ENCODE data around the gene OTUD7B.
A peak's percentile ranks its signal among the peaks of the same experiment; 100 is the strongest.

The OTUD7B gene

GRCh38 chr1:149934356-149934755, 76.2 kb downstream of the OTUD7B start:
- Histone ChIP-seq H3K9me3 (ENCODE audit: control insufficient read depth in 2 of 2, low read length in 2 of 2) (no peaks in the 10 kb centered on the region), H3K9ac (ENCODE audit: low read length in 2 of 2) (peak overlapping the region in 1 of 2 donors; percentile 13), H3K36me3 (ENCODE audit: control insufficient read depth in 2 of 2, insufficient read depth in 2 of 2, low read length in 2 of 2) (peaks cover 19 to 30% of the 10 kb centered on the region in 2 donors), H3K27ac (ENCODE audit: low read length) (no peak overlapping the region), H3K4me1 (ENCODE audit: control insufficient read depth, insufficient read depth, low read length) (peaks cover 42% of the 10 kb centered on the region), H3K27me3 (ENCODE audit: control insufficient read depth in 1 of 2, insufficient read depth in 2 of 2, low read length in 2 of 2) (no peaks in the 10 kb centered on the region), H3K4me3 (ENCODE audit: low read length in 2 of 2) (no peak overlapping the region)

- no peak overlapping the region for H3K9ac ChIP-seq (ENCODE audit: low read length in 2 of 2)
- H3K4me3 ChIP-seq (ENCODE audit: low read length in 2 of 2) = no peak overlapping the region
- H3K27me3 ChIP-seq (ENCODE audit: control insufficient read depth in 1 of 2, insufficient read depth in 2 of 2, low read length in 2 of 2) = no peaks in the 10 kb centered on the region
- H3K27ac ChIP-seq (ENCODE audit: low read length) = no peak overlapping the region
- no peaks in the 10 kb centered on the region for H3K9me3 ChIP-seq (ENCODE audit: control insufficient read depth in 2 of 2, low read length in 2 of 2)
- H3K36me3 ChIP-seq (ENCODE audit: control insufficient read depth in 2 of 2, insufficient read depth in 2 of 2, low read length in 2 of 2) = peaks cover 21 to 34% of the 10 kb centered on the region in 2 donors
- peaks cover 37% of the 10 kb centered on the region for H3K4me1 ChIP-seq (ENCODE audit: control insufficient read depth, insufficient read depth, low read length)
These were observed 77.3 kb downstream of the OTUD7B start for GRCh38 chr1:149933208-149933607.

GRCh38 chr1:149932474-149932873, 78.1 kb downstream of the OTUD7B start:
- no peak overlapping the region for H3K9ac ChIP-seq (ENCODE audit: low read length in 2 of 2)
- peaks cover 21 to 34% of the 10 kb centered on the region in 2 donors for H3K36me3 ChIP-seq (ENCODE audit: control insufficient read depth in 2 of 2, insufficient read depth in 2 of 2, low read length in 2 of 2)
- no peak overlapping the region for H3K27ac ChIP-seq (ENCODE audit: low read length)
- H3K27me3 ChIP-seq (ENCODE audit: control insufficient read depth in 1 of 2, insufficient read depth in 2 of 2, low read length in 2 of 2) = no peaks in the 10 kb centered on the region
- H3K9me3 ChIP-seq (ENCODE audit: control insufficient read depth in 2 of 2, low read length in 2 of 2) = no peaks in the 10 kb centered on the region
- no peak overlapping the region for H3K4me3 ChIP-seq (ENCODE audit: low read length in 2 of 2)
- H3K4me1 ChIP-seq (ENCODE audit: control insufficient read depth, insufficient read depth, low read length) = peaks cover 34% of the 10 kb centered on the region

- Histone ChIP-seq H3K27ac (ENCODE audit: low read length) (no peak overlapping the region), H3K9me3 (ENCODE audit: control insufficient read depth in 2 of 2, low read length in 2 of 2) (no peaks in the 10 kb centered on the region), H3K9ac (ENCODE audit: low read length in 2 of 2) (no peak overlapping the region), H3K4me3 (ENCODE audit: low read length in 2 of 2) (no peak overlapping the region), H3K27me3 (ENCODE audit: control insufficient read depth in 1 of 2, insufficient read depth in 2 of 2, low read length in 2 of 2) (no peaks in the 10 kb centered on the region), H3K36me3 (ENCODE audit: control insufficient read depth in 2 of 2, insufficient read depth in 2 of 2, low read length in 2 of 2) (peaks cover 25 to 35% of the 10 kb centered on the region in 2 donors), H3K4me1 (ENCODE audit: control insufficient read depth, insufficient read depth, low read length) (peaks cover 39% of the 10 kb centered on the region)
These were observed 79.2 kb downstream of the OTUD7B start for GRCh38 chr1:149931212-149931790.

GRCh38 chr1:149929856-149930255, 80.7 kb downstream of the OTUD7B start:
- no peaks in the 10 kb centered on the region for H3K27me3 ChIP-seq (ENCODE audit: control insufficient read depth in 1 of 2, insufficient read depth in 2 of 2, low read length in 2 of 2)
- H3K4me3 ChIP-seq (ENCODE audit: low read length in 2 of 2) = no peak overlapping the region
- peaks cover 34% of the 10 kb centered on the region for H3K4me1 ChIP-seq (ENCODE audit: control insufficient read depth, insufficient read depth, low read length)
- peaks cover 39 to 48% of the 10 kb centered on the region in 2 donors for H3K36me3 ChIP-seq (ENCODE audit: control insufficient read depth in 2 of 2, insufficient read depth in 2 of 2, low read length in 2 of 2)
- no peaks in the 10 kb centered on the region for H3K9me3 ChIP-seq (ENCODE audit: control insufficient read depth in 2 of 2, low read length in 2 of 2)
- H3K9ac ChIP-seq (ENCODE audit: low read length in 2 of 2) = no peak overlapping the region
- H3K27ac ChIP-seq (ENCODE audit: low read length) = peak overlapping the region; percentile 95

GRCh38 chr1:149928401-149928724, 82.2 kb downstream of the OTUD7B start:
- no peaks in the 10 kb centered on the region for H3K9me3 ChIP-seq (ENCODE audit: control insufficient read depth in 2 of 2, low read length in 2 of 2)
- H3K4me3 ChIP-seq (ENCODE audit: low read length in 2 of 2) = peak overlapping the region; percentile 91 to 98
- H3K9ac ChIP-seq (ENCODE audit: low read length in 2 of 2) = peak overlapping the region; percentile 93 to 96
- no peaks in the 10 kb centered on the region for H3K27me3 ChIP-seq (ENCODE audit: control insufficient read depth in 1 of 2, insufficient read depth in 2 of 2, low read length in 2 of 2)
- peaks cover 28% of the 10 kb centered on the region for H3K4me1 ChIP-seq (ENCODE audit: control insufficient read depth, insufficient read depth, low read length)
- peaks cover 54% of the 10 kb centered on the region in 2 donors for H3K36me3 ChIP-seq (ENCODE audit: control insufficient read depth in 2 of 2, insufficient read depth in 2 of 2, low read length in 2 of 2)
- H3K27ac ChIP-seq (ENCODE audit: low read length) = peak overlapping the region; percentile 95

- Histone ChIP-seq H3K9me3 (ENCODE audit: control insufficient read depth in 2 of 2, low read length in 2 of 2) (no peaks in the 10 kb centered on the region), H3K27me3 (ENCODE audit: control insufficient read depth in 1 of 2, insufficient read depth in 2 of 2, low read length in 2 of 2) (no peaks in the 10 kb centered on the region), H3K9ac (ENCODE audit: low read length in 2 of 2) (peak within 1 kb of the TSS; percentile 93 to 96), H3K27ac (ENCODE audit: low read length) (peak within 1 kb of the TSS; percentile 95), H3K4me3 (ENCODE audit: low read length in 2 of 2) (peak within 1 kb of the TSS; percentile 91 to 98), H3K4me1 (ENCODE audit: control insufficient read depth, insufficient read depth, low read length) (peaks cover 28% of the 10 kb centered on the region), H3K36me3 (ENCODE audit: control insufficient read depth in 2 of 2, insufficient read depth in 2 of 2, low read length in 2 of 2) (peaks cover 57 to 59% of the 10 kb centered on the region in 2 donors)
These were observed 82.7 kb downstream of the OTUD7B start, which contains the start of gene SF3B4 for GRCh38 chr1:149927563-149928400. TSS of gene SF3B4 (minus strand) at chr1:149927803. CDS start at chr1:149927759, 44 bp downstream.

- no peaks in the 10 kb centered on the region for H3K9me3 ChIP-seq (ENCODE audit: control insufficient read depth in 2 of 2, low read length in 2 of 2)
- peaks cover 57 to 59% of the 10 kb centered on the region in 2 donors for H3K36me3 ChIP-seq (ENCODE audit: control insufficient read depth in 2 of 2, insufficient read depth in 2 of 2, low read length in 2 of 2)
- peak overlapping the region; percentile 93 to 96 for H3K9ac ChIP-seq (ENCODE audit: low read length in 2 of 2)
- H3K4me3 ChIP-seq (ENCODE audit: low read length in 2 of 2) = peak overlapping the region; percentile 91 to 98
- H3K4me1 ChIP-seq (ENCODE audit: control insufficient read depth, insufficient read depth, low read length) = peaks cover 28% of the 10 kb centered on the region
- H3K27ac ChIP-seq (ENCODE audit: low read length) = peak overlapping the region; percentile 95
- H3K27me3 ChIP-seq (ENCODE audit: control insufficient read depth in 1 of 2, insufficient read depth in 2 of 2, low read length in 2 of 2) = no peaks in the 10 kb centered on the region
These were observed 83.4 kb downstream of the OTUD7B start for GRCh38 chr1:149927056-149927562.

GRCh38 chr1:149926296-149926695, 84.2 kb downstream of the OTUD7B start:
- Histone ChIP-seq H3K27ac (ENCODE audit: low read length) (no peak overlapping the region), H3K9me3 (ENCODE audit: control insufficient read depth in 2 of 2, low read length in 2 of 2) (no peaks in the 10 kb centered on the region), H3K9ac (ENCODE audit: low read length in 2 of 2) (no peak overlapping the region), H3K36me3 (ENCODE audit: control insufficient read depth in 2 of 2, insufficient read depth in 2 of 2, low read length in 2 of 2) (peaks cover 51 to 53% of the 10 kb centered on the region in 2 donors), H3K4me1 (ENCODE audit: control insufficient read depth, insufficient read depth, low read length) (peaks cover 28% of the 10 kb centered on the region), H3K27me3 (ENCODE audit: control insufficient read depth in 1 of 2, insufficient read depth in 2 of 2, low read length in 2 of 2) (no peaks in the 10 kb centered on the region), H3K4me3 (ENCODE audit: low read length in 2 of 2) (peak overlapping the region; percentile 91 to 98)

GRCh38 chr1:149925751-149926150, 84.8 kb downstream of the OTUD7B start:
- Histone ChIP-seq H3K9ac (ENCODE audit: low read length in 2 of 2) (no peak overlapping the region), H3K27ac (ENCODE audit: low read length) (no peak overlapping the region), H3K36me3 (ENCODE audit: control insufficient read depth in 2 of 2, insufficient read depth in 2 of 2, low read length in 2 of 2) (peaks cover 46 to 53% of the 10 kb centered on the region in 2 donors), H3K9me3 (ENCODE audit: control insufficient read depth in 2 of 2, low read length in 2 of 2) (no peaks in the 10 kb centered on the region), H3K4me1 (ENCODE audit: control insufficient read depth, insufficient read depth, low read length) (peaks cover 28% of the 10 kb centered on the region), H3K27me3 (ENCODE audit: control insufficient read depth in 1 of 2, insufficient read depth in 2 of 2, low read length in 2 of 2) (no peaks in the 10 kb centered on the region), H3K4me3 (ENCODE audit: low read length in 2 of 2) (peak overlapping the region in 1 of 2 donors; percentile 98)
